GM10266 (cell line): Measurements from ENCODE around the gene WASHC2A.
"Not testable (repeated sequence)": the region's sequence is repeated elsewhere in the genome, so short reads cannot be mapped to it uniquely, and the experiment has no call there.

Experiments used
- DNase-seq: peaks from one replicate; pipeline ENCODE4 v3.0.0; 2012; ENCODE audit errors: extremely low spot score
- TF ChIP-seq, protein P1 (sequence below): IDR thresholded peaks from 2 replicates; pipeline ENCODE4 v1.5.1; 2012; ENCODE audit warnings: mild to moderate bottlenecking, low read depth; ENCODE audit not compliant: control insufficient read depth, insufficient read depth; ENCODE audit errors: missing control alignments

The WASHC2A gene

DNA sequence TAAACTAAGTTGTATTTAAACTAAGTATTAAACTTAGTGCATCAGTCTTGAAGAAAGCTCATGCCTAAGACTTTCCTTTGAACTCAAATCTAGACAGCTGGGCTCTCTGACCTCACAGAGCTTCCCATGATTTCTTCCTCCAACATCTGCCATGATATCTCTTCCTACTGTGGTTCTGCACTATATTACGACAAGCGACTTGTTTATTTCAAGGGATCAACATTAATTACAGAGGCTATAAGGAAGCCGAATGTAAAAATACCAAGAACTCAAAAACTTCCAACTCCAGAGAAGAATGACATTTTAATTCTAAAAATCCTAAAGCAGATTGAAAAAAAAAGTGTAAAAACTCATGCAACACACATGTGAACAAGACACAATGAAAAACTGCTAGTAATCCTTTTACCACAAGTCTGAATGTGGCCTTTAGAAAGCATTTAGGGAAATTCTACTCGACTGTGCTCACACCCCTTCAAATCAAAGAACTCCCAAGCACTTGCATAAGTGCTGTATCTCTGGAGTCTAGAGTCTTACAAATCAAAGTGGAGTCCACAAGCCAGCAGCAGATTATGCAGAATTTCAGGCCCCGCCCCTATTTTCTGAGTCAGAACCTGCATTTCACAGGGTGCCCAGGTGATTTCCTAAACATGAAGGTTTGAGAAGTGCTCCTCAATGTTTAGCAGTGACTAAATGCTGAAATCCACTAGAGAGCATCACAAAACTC, 22.7 kb upstream of the WASHC2A start:
- TF ChIP-seq, protein P1, sequence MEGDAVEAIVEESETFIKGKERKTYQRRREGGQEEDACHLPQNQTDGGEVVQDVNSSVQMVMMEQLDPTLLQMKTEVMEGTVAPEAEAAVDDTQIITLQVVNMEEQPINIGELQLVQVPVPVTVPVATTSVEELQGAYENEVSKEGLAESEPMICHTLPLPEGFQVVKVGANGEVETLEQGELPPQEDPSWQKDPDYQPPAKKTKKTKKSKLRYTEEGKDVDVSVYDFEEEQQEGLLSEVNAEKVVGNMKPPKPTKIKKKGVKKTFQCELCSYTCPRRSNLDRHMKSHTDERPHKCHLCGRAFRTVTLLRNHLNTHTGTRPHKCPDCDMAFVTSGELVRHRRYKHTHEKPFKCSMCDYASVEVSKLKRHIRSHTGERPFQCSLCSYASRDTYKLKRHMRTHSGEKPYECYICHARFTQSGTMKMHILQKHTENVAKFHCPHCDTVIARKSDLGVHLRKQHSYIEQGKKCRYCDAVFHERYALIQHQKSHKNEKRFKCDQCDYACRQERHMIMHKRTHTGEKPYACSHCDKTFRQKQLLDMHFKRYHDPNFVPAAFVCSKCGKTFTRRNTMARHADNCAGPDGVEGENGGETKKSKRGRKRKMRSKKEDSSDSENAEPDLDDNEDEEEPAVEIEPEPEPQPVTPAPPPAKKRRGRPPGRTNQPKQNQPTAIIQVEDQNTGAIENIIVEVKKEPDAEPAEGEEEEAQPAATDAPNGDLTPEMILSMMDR = no peak
- no peak for DNase-seq

DNA sequence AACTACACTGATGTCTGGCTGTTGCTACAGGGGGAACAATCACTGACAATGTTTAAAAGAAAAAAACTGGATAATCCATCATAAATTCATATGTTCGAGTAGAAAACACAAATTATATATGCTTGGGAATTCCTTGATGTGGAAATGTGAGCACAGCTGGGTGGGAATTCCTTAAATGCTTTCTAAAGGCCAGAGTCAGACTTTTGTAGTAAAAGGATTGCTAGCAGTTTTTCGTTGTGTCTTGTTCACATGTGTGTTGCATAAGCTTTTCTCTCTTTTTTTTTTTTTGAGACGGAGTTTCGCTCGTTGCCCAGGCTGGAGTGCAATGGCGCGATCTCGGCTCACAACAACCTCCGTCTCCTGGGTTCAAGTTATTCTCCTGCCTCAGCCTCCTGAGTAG, 21.3 kb upstream of the WASHC2A start:
- not testable (repeated sequence) for DNase-seq

DNA sequence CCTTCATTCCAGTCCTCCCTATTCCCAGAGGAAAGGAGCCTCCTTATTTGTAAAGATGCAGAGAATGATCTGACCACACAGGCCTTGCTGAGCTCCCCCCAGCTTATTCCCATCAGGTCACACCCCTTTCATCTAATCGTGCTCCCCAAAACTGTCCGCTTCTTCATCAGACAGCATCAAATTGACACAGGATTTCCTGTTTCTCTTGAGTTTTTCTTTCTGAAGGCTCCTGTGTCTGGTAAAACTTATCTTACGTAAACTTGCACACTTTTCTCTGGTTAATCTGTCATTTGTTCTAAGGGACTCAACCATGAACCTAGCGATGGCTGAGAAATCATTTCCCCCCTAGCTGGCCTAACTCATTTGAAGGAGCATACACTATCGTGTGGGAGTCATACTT, 20.2 kb upstream of the WASHC2A start:
- DNase-seq = not testable (repeated sequence)

DNA sequence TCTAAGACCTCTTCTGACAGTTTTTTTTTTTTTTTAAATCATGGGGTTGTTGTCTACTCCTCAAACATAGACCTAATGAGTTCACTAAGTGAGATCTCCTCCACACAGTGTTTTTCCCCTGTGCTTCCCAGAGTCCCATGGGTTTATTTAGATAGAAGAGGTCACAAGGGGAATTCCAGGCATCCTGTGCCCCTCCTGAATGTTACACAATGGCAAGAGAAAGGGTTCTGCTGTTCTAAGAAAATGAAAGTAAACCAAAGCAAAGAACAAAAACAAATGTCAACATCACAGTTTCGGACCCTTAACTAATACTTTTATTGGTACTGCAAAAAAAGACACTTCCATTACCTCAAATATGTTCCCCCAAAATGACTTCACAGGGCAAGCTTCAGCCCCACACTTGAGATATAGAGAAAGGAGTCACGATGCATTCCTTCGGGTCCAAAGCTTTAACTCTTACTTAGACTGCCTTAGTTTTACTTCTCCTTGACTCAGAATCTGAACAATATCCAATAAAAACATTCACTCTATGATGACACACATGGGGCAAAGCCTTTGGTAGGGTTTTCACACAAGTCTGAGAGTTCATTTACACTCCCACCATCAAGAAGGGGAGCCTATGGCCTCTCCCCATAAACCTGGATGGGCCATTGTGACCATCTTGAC, 15.6 kb upstream of the WASHC2A start:
- DNase-seq = not testable (repeated sequence)

DNA sequence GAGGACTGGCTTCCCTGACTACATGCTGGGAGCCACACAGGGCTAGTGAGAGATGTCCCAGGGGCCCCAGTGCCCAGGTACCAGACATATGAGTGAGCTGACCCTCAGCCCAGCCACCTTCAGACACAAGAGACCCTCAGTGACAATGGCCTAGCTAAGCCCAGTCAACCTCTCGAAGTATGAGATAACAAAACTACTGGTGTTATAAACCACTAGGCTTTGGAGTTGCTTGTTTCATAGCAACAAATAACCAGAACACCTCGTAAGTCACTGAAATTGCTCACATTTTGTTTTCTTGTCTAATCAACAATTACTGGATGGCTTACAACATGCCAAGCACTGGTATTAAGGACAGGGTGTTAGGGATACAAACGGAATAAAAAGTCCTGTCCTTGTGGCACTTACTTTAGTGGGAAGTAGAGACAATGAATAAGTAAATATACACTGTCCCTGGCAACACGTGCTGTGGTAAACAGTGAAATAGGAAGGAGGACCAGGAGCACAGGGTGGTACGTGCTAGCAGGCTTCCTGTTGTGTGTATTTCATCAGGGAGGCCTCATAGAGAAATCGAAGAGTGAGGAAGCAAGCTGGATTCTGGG, 14.9 kb upstream of the WASHC2A start:
- DNase-seq = not testable (repeated sequence)

DNA sequence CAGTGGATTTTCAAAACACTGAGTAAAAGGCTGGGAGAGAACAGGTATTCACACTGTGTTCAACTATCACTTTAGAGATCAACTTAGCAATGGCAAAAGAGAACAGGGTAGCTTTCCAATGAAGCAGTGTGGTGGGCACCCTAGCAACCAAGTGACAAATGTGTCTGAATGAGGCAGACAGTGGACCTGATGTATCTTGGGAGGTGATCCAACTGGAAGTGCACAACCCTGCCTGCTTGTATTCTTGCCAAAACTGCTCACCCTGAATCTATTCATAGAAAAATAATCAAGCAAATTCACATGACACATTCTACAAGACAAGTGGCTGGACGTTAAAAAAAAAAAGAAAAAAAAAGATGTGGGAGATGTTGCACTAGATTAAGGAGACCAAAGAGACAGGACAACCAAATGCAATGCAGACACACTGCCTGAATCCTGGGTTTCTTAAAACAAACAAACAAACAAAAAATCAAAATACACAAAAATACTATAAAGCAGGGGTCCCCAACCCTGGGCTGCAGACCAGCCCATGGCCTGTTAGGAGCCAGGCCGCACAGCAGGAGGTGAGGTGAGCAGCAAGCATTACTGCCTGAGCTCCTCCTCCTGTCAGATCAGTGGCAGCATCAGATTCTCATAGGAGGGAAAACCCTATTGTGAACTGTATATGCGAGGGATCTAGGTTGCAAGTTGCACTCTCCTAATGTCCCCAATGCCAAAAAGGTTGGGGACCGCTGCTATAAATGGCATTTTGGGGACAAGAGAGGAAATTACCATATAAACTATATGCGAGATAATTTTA, 12.1 kb upstream of the WASHC2A start:
- not testable (repeated sequence) for DNase-seq

DNA sequence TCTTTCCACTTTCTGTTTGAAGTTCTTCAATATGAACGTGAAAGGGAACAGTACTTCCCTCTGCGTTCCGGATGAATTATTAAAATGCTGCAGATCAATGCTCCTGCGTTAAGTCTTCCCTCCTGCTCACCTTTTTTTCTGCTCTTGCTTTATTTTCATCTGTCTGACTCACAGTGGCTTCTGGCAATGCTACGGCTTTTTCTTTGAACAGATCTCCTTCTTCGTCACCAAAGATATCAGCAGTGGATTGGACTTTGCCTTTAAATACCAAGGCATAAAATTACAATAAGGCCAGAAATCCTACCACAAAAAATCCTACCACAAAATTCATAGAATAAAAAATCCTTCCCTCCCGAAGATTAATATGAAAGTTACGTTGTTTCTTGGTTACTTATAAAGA, 11.1 kb upstream of the WASHC2A start:
- not testable (repeated sequence) for DNase-seq

DNA sequence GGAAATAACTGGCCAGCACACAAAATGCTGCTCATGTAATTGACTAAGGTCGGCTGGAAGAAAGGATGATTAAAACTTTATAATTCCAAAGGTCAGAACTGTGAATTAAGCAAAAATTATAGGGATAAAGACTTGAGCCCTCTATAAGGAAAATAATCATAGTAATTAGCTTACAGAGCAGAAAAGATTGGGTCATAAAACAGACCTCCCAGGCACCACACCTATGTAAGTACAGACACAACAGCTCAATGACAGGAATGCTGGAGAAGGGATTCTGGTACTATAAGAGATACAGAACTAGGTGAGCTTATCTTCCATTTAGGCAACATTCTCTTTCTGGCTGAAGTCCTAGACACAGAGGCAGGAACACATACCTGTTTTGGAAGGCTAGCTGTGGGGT, 9.0 kb upstream of the WASHC2A start:
- not testable (repeated sequence) for DNase-seq

DNA sequence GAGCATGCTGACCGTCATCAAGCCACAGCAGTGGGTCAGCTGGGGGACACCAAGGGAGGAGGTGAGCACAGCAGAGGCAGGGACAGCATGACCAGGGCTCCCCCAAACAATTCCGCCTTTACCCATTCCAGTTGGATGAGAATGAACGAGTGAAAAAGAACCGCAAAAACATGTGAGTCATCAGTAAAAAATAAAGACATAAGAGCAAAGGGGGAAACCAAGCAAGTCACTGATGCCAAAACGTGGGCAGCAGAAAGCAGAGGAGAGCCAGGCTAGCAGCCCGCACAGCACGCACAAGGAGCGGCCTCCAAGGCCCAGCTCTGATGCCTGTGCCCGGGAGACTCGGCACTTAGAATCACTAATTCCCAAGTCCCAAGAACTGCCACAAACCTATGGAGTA, 7.8 kb upstream of the WASHC2A start:
- not testable (repeated sequence) for DNase-seq

DNA sequence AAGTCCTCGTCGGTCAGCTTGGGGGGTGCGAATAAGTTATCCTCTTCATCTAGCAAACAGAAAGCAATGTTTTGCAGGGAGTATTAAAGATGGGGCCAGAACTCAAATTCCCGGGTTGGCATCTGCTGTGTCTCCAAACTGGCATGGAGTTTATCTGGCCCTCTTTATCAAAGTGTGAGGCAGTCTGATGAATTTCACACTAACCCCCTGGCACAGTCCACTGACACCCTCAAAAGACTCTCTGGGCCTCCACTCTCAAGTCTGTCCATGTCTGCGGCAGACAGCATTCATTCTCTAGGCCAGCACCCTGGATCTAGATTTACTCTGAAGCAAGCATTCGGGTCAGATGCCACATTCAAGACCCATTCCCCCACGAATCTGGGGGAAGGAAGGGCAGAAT, 6.2 kb upstream of the WASHC2A start:
- not testable (repeated sequence) for DNase-seq

DNA sequence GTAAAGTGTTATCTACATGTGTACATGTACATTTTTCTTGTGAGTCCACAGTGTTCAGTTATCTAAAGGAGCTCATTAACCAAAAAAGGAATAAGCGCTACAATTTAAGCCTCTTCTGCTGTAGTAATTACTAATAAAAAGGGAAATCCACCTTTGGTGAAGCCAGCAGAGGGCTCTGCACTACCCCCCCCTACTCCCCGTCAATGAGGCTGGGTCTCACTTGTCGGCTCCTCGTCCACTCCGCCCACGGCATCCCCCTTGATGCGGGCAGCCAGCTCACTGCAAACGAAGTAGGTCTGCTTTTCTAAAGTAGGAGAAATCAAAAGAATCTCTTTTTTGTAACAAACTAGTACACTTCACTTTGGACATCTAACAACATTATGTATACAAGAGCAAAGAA, 4.7 kb upstream of the WASHC2A start:
- TF ChIP-seq, protein P1 = no peak
- no peak for DNase-seq

DNA sequence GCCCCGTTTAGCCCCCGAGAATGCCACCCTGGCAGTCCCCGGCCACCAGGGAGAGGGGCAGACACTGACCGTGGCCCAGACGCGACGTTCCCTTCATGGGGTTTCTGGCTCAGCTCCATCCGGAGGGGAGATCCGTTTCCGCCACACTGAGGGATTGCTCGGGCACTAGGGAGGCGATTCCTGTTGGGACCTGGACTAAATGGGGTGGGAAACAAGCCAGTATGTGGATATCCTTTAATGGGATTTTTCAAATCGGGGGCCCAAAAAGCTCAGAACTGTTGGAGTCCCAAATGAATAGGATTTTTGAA, 552 bp downstream of the WASHC2A start:
- DNase-seq = not testable (repeated sequence)

DNA sequence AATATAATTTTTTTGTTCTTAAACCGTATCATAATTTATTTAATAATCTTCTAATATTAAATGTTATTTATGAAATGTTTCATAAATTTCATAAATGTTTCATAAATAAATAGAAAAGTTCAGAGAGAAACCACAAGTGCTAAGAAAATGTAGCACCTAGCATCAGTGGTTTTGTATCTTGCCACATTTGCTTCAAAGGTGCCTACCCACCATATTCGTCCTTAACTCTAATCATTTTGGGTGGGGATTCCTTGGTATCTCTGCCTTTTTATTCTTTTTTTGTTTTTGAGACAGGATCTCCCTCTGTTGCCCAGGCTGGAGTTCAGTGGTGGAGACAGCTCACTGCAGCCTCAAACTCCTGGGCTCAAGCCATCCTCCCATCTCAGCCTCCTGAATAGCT, 7.4 kb downstream of the WASHC2A start:
- DNase-seq = not testable (repeated sequence)
